GM23338 (cell line): ENCODE data around the gene HNRNPUL2. TPM values are rescaled to one million over a fixed set of nuclear protein-coding genes. Genes with fewer than 3 reads are reported as not detected.

ENCODE experiments used
- ATAC-seq: fragments of 200-7000 bp; cut with Tn5 transposase; 3 replicates; pipeline ENCODE4 v1.9.1; 2020
- DNase-seq: peaks from one replicate; pipeline ENCODE4 v3.0.0-alpha.2; 2015; ENCODE audit warnings: low spot score
- H2AFZ ChIP-seq: fragments of 200-600 bp; sonication (generic); 2 replicates; pipeline ENCODE4 v1.8.0; 2016; ENCODE audit warnings: antibody characterized with exemption, mild to moderate bottlenecking, moderate library complexity
- H3F3A ChIP-seq: fragments of 200-600 bp; sonication (generic); replicated peaks from 2 replicates; pipeline ENCODE4 v1.8.0; 2017; ENCODE audit warnings: antibody characterized with exemption, mixed run types, low read depth
- H3K27ac ChIP-seq: fragments of 200-600 bp; sonication (generic); 2 replicates; pipeline ENCODE4 v1.6.1; 2016; ENCODE audit warnings: low read depth
- H3K27me3 ChIP-seq: fragments of 200-600 bp; sonication (generic); 2 replicates; pipeline ENCODE4 v1.8.0; 2016; ENCODE audit warnings: mild to moderate bottlenecking, mixed run types, moderate library complexity; ENCODE audit not compliant: insufficient read depth
- H3K36me3 ChIP-seq: fragments of 200-600 bp; sonication (generic); 2 replicates; pipeline ENCODE4 v1.8.0; 2016; ENCODE audit warnings: mild to moderate bottlenecking; ENCODE audit not compliant: insufficient read depth
- H3K4me1 ChIP-seq: fragments of 200-600 bp; sonication (generic); 2 replicates; pipeline ENCODE4 v1.8.0; 2016; ENCODE audit warnings: mild to moderate bottlenecking, moderate library complexity; ENCODE audit not compliant: insufficient read depth
- H3K4me2 ChIP-seq: fragments of 200-600 bp; sonication (generic); 2 replicates; pipeline ENCODE4 v1.7.1; 2017; ENCODE audit warnings: mixed run types
- H3K4me3 ChIP-seq: fragments of 200-600 bp; sonication (generic); 2 replicates; pipeline ENCODE4 v1.6.1; 2016; ENCODE audit warnings: mixed run types
- H3K79me2 ChIP-seq: fragments of 200-600 bp; sonication (generic); replicated peaks from 2 replicates; pipeline ENCODE4 v1.8.0; 2017; ENCODE audit warnings: mild to moderate bottlenecking; ENCODE audit not compliant: insufficient read depth
- H3K9me2 ChIP-seq: fragments of 200-600 bp; sonication (generic); 2 replicates; pipeline ENCODE4 v1.8.0; 2017; ENCODE audit not compliant: insufficient read depth
- H4K20me1 ChIP-seq: fragments of 200-600 bp; sonication (generic); replicated peaks from 2 replicates; pipeline ENCODE4 v1.8.0; 2017; ENCODE audit warnings: mild to moderate bottlenecking; ENCODE audit not compliant: insufficient read depth
- H3K27ac Mint-ChIP-seq: 2 replicates; pipeline ENCODE4 v1.8.0; 2020; ENCODE audit warnings: inconsistent platforms, mild to moderate bottlenecking, moderate library complexity, mixed read lengths
- H3K27me3 Mint-ChIP-seq: 3 replicates; pipeline ENCODE4 v1.8.0; 2022; ENCODE audit warnings: low read depth, mild to moderate bottlenecking, moderate library complexity, mixed read lengths, inconsistent platforms; ENCODE audit not compliant: insufficient read depth, poor library complexity
- H3K36me3 Mint-ChIP-seq: 3 replicates; pipeline ENCODE4 v1.8.0; 2021; ENCODE audit warnings: low read depth, mild to moderate bottlenecking, inconsistent platforms, moderate library complexity, mixed read lengths
- H3K4me1 Mint-ChIP-seq: 3 replicates; pipeline ENCODE4 v1.8.0; 2020; ENCODE audit warnings: mild to moderate bottlenecking, inconsistent platforms, mixed read lengths
- H3K4me3 Mint-ChIP-seq: 3 replicates; pipeline ENCODE4 v1.8.0; 2021; ENCODE audit warnings: moderate library complexity, mild to moderate bottlenecking, inconsistent platforms, mixed read lengths
- H3K9me3 Mint-ChIP-seq: 3 replicates; pipeline ENCODE4 v1.8.0; 2020; ENCODE audit warnings: moderate library complexity, mild to moderate bottlenecking, inconsistent platforms, mixed read lengths
- CREB1 ChIP-seq: fragments of 250-450 bp; sonication (Bioruptor Pico); IDR thresholded peaks from 2 replicates; pipeline ENCODE4 v1.5.0; 2020; ENCODE audit warnings: low read depth, mild to moderate bottlenecking, moderate library complexity
- EZH2 ChIP-seq: fragments of 200-600 bp; sonication (generic); IDR thresholded peaks from one replicate; pipeline ENCODE4 v1.8.0; 2017; ENCODE audit warnings: antibody characterized with exemption, mild to moderate bottlenecking, low read depth; ENCODE audit not compliant: unreplicated experiment
- EZH2phosphoT487 ChIP-seq: fragments of 200-600 bp; sonication (generic); IDR thresholded peaks from one replicate; pipeline ENCODE4 v1.8.1; 2018; ENCODE audit warnings: antibody characterized with exemption; ENCODE audit not compliant: unreplicated experiment
- POLR2AphosphoS5 ChIP-seq: IDR thresholded peaks from 2 replicates; pipeline ENCODE4 v1.6.1; 2016; ENCODE audit warnings: antibody characterized with exemption, low read depth
- STAT1 ChIP-seq: IDR thresholded peaks from one replicate; pipeline ENCODE4 v1.6.1; 2016; ENCODE audit warnings: antibody characterized with exemption; ENCODE audit not compliant: unreplicated experiment
- ZNF331 ChIP-seq: fragments of 250-450 bp; sonication (Bioruptor Pico); IDR thresholded peaks from 2 replicates; pipeline ENCODE4 v1.5.0; 2020; ENCODE audit warnings: low read depth, mild to moderate bottlenecking, moderate library complexity
- polyA plus RNA-seq: library from polyadenylated mRNA; unstranded; fragments of >200 nt; fragmentation: Nextera tagmentation; extraction: Ambion mirVana; gene quantifications from 2 replicates; pipeline ENCODE4 v1.2.1, GENCODE V29; 2016
- total RNA-seq: library from RNA; depleted of rRNA; stranded (reverse); fragments of >200 nt; shearing (Covaris generic); gene quantifications from 2 replicates; pipeline ENCODE4 v1.2.3, GENCODE V29; 2014
- TF ChIP-seq, protein P1 (sequence below): IDR thresholded peaks from one replicate; pipeline ENCODE4 v1.6.1; 2018; ENCODE audit warnings: antibody characterized with exemption; ENCODE audit not compliant: unreplicated experiment

HNRNPUL2 gene
- total and polyA plus RNA-seq, 2 experiments from 2014 or later, result 9.4 to 18.3 TPM

DNA sequence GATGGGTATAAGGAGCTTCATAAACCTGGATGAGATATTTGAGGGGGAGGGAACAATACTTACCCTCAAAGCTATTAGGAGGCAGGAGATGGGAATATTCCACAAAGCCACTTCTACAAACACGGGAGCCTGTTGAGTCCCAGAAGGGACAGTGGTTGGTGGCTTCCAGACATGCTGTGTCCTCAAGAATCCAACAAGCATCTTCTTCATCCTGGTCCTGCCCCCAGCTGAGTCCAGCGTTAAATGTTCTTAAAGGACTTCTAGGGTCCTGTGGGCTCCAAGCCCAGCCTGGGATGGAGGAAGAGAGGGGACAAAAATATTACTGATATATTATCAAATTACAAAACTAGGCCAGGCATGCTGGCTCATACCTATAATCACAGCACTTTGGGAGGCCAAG lies 59.8 kb downstream of the HNRNPUL2 start:
- peaks cover 51% of the 10 kb centered on the region for H3K79me2 ChIP-seq
- H3K4me1 ChIP-seq, result peaks cover 26% of the 10 kb centered on the region
- H3K27ac ChIP-seq, result peak overlapping the region; percentile 79
- H2AFZ ChIP-seq, result no peak overlapping the region
- peak overlapping the region; percentile 99 for H3K4me3 ChIP-seq
- peak overlapping the region; percentile 97 for H3K4me2 ChIP-seq
- Mint-ChIP-seq H3K4me3 (peak overlapping the region; percentile 98), H3K27ac (no peak overlapping the region), H3K27me3 (peaks cover 24% of the 10 kb centered on the region), H3K9me3 (no peaks in the 10 kb centered on the region; the same call in none of the 3 replicates), H3K36me3 (peaks cover 49% of the 10 kb centered on the region), H3K4me1 (peaks cover 17% of the 10 kb centered on the region)
- no peak for TF ChIP-seq CREB1 (CRISPR knock-in tag)
- TF ChIP-seq ZNF331 (CRISPR knock-in tag), result no peak
- TF ChIP-seq, protein P1, sequence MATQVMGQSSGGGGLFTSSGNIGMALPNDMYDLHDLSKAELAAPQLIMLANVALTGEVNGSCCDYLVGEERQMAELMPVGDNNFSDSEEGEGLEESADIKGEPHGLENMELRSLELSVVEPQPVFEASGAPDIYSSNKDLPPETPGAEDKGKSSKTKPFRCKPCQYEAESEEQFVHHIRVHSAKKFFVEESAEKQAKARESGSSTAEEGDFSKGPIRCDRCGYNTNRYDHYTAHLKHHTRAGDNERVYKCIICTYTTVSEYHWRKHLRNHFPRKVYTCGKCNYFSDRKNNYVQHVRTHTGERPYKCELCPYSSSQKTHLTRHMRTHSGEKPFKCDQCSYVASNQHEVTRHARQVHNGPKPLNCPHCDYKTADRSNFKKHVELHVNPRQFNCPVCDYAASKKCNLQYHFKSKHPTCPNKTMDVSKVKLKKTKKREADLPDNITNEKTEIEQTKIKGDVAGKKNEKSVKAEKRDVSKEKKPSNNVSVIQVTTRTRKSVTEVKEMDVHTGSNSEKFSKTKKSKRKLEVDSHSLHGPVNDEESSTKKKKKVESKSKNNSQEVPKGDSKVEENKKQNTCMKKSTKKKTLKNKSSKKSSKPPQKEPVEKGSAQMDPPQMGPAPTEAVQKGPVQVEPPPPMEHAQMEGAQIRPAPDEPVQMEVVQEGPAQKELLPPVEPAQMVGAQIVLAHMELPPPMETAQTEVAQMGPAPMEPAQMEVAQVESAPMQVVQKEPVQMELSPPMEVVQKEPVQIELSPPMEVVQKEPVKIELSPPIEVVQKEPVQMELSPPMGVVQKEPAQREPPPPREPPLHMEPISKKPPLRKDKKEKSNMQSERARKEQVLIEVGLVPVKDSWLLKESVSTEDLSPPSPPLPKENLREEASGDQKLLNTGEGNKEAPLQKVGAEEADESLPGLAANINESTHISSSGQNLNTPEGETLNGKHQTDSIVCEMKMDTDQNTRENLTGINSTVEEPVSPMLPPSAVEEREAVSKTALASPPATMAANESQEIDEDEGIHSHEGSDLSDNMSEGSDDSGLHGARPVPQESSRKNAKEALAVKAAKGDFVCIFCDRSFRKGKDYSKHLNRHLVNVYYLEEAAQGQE, result no peak
- no peak for TF ChIP-seq EZH2phosphoT487
- no peak for TF ChIP-seq STAT1
- TF ChIP-seq POLR2AphosphoS5, result no peak; the same call in 1 of the 2 replicates
- TF ChIP-seq EZH2, result no peak
- no peak for ATAC-seq
- no peaks in the 10 kb centered on the region for H3K9me2 ChIP-seq
- H3K27me3 ChIP-seq, result no peaks in the 10 kb centered on the region
- peaks cover 15% of the 10 kb centered on the region for H4K20me1 ChIP-seq
- H3K36me3 ChIP-seq, result peaks cover 15% of the 10 kb centered on the region
- H3F3A ChIP-seq, result peaks cover 55% of the 10 kb centered on the region
- no peak for DNase-seq

DNA sequence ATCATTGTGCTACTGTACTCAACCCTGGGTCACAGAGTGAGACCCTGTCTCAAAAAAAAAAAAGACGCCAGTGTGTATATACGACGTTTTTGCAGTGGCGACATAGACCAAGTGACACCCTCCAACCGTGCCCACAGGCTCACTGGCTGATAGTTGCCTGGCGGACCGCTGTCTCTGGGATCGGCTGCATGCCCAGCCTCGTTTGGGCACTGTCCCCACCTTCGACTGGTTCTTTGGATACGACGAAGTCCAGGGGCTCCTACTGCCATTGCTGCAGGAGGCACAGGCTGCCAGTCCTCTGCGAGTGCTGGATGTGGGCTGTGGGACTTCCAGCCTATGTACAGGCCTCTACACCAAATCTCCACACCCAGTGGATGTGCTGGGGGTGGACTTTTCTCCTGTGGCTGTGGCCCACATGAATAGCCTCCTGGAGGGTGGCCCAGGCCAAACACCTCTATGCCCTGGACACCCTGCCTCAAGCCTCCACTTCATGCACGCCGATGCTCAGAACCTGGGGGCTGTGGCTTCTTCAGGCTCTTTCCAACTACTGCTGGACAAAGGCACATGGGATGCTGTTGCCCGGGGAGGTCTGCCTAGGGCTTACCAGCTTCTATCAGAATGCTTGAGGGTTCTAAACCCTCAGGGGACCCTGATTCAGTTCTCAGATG lies 60.9 kb downstream of the HNRNPUL2 start:
- Mint-ChIP-seq H3K27ac (peak overlapping the region; percentile 90), H3K27me3 (peaks cover 17% of the 10 kb centered on the region), H3K36me3 (peaks cover 54% of the 10 kb centered on the region), H3K4me3 (peak overlapping the region; percentile 98), H3K4me1 (peaks cover 17% of the 10 kb centered on the region), H3K9me3 (no peaks in the 10 kb centered on the region; the same call in 1 of the 3 replicates)
- no peak overlapping the region for H2AFZ ChIP-seq
- ATAC-seq (no peak), DNase-seq (no peak)
- peaks cover 26% of the 10 kb centered on the region for H3K4me1 ChIP-seq
- TF ChIP-seq POLR2AphosphoS5, result peak; percentile 41
- TF ChIP-seq CREB1 (CRISPR knock-in tag), result no peak
- H3K27ac ChIP-seq, result peak overlapping the region; percentile 95
- H3K4me2 ChIP-seq, result peak overlapping the region; percentile 97
- peaks cover 15% of the 10 kb centered on the region for H4K20me1 ChIP-seq
- H3K27me3 ChIP-seq, result no peaks in the 10 kb centered on the region
- H3K79me2 ChIP-seq, result peaks cover 51% of the 10 kb centered on the region
- H3K9me2 ChIP-seq, result no peaks in the 10 kb centered on the region
- H3K36me3 ChIP-seq, result peaks cover 20% of the 10 kb centered on the region
- peak overlapping the region; percentile 99 for H3K4me3 ChIP-seq
- peaks cover 55% of the 10 kb centered on the region for H3F3A ChIP-seq
